OCI-LY7 (cell line): ENCODE results near the gene SIAH1. TPM values are rescaled to one million over a fixed set of nuclear protein-coding genes. Genes with fewer than 3 reads are reported as not detected.
"Not testable (repeated sequence)": the region's sequence is repeated elsewhere in the genome, so short reads cannot be mapped to it uniquely, and the experiment has no call there.

Source experiments
- BruUV-seq: library from RNA; stranded (reverse); fragments of 400-500 nt; replicated peaks from 2 replicates; lab custom pipeline; 2021; lab: Mats Ljungman, UMichigan
- CTCF ChIA-PET: fragments of 300-600 bp; sonication (Branson Sonifier 250); formaldehyde crosslinking; loops from one replicate; lab custom pipeline; 2022; ENCODE audit warnings: antibody characterized with exemption; ENCODE audit not compliant: unreplicated experiment; lab: Charles Lee
- POLR2A ChIA-PET: fragments of 300-600 bp; sonication (Branson Sonifier 250); formaldehyde crosslinking; loops from one replicate; lab custom pipeline; 2022; ENCODE audit warnings: antibody characterized with exemption; lab: Charles Lee
- DNase-seq: peaks from one replicate; pipeline ENCODE4 v3.0.0-alpha.2; 2015; ENCODE audit warnings: low spot score
- H2AFZ ChIP-seq: fragments of 200-600 bp; sonication (generic), shearing (Covaris generic); 2 replicates; pipeline ENCODE4 v1.6.1; 2014; ENCODE audit warnings: mild to moderate bottlenecking, antibody characterized with exemption, low read length, moderate library complexity
- H3K27ac ChIP-seq: fragments of 200-600 bp; sonication (generic); 2 replicates; pipeline ENCODE4 v1.5.1; 2014; ENCODE audit warnings: mixed run types, low read depth, mild to moderate bottlenecking, moderate library complexity, low read length, inconsistent platforms; ENCODE audit not compliant: poor library complexity, severe bottlenecking
- H3K36me3 ChIP-seq: fragments of 200-600 bp; sonication (generic); 2 replicates; pipeline ENCODE4 v1.6.1; 2014; ENCODE audit warnings: mild to moderate bottlenecking, antibody characterized with exemption, low read length, moderate library complexity, mixed read lengths; ENCODE audit not compliant: insufficient read depth
- H3K4me1 ChIP-seq: fragments of 200-600 bp; sonication (generic); 2 replicates; pipeline ENCODE4 v1.5.1; 2014; ENCODE audit warnings: mild to moderate bottlenecking, low read length; ENCODE audit not compliant: insufficient read depth, poor library complexity, severe bottlenecking
- H3K4me2 ChIP-seq: fragments of 200-600 bp; sonication (generic); 2 replicates; pipeline ENCODE4 v1.6.1; 2014; ENCODE audit warnings: mild to moderate bottlenecking, low read length
- H3K4me3 ChIP-seq: fragments of 200-600 bp; sonication (generic); 2 replicates; pipeline ENCODE4 v1.5.1; 2014; ENCODE audit warnings: mild to moderate bottlenecking, low read depth, low read length; ENCODE audit not compliant: poor library complexity, severe bottlenecking
- H3K79me2 ChIP-seq: fragments of 200-600 bp; sonication (generic); 2 replicates; pipeline ENCODE4 v1.6.1; 2016; ENCODE audit warnings: low read depth, mild to moderate bottlenecking, low read length, moderate library complexity, mixed read lengths; ENCODE audit not compliant: insufficient read depth
- H3K9me2 ChIP-seq: fragments of 200-600 bp; sonication (generic); 2 replicates; pipeline ENCODE4 v1.6.1; 2016; ENCODE audit warnings: mild to moderate bottlenecking, low read length, mixed read lengths; ENCODE audit not compliant: insufficient read depth
- H3K9me3 ChIP-seq: fragments of 200-600 bp; sonication (generic); 2 replicates; pipeline ENCODE4 v1.6.1; 2014; ENCODE audit warnings: mild to moderate bottlenecking, mixed run types, low read length, mixed read lengths
- H4K20me1 ChIP-seq: fragments of 200-600 bp; sonication (generic); 2 replicates; pipeline ENCODE4 v1.6.1; 2014; ENCODE audit warnings: mild to moderate bottlenecking, antibody characterized with exemption, low read length, moderate library complexity, mixed read lengths; ENCODE audit not compliant: insufficient read depth
- CTCF ChIP-seq: fragments of 200-600 bp; sonication (generic); conservative IDR thresholded peaks from 2 replicates; pipeline ENCODE4 v1.5.1; 2014; ENCODE audit warnings: mild to moderate bottlenecking, antibody characterized with exemption, low read length, moderate library complexity, mixed read lengths
- EZH2phosphoT487 ChIP-seq: fragments of 200-600 bp; sonication (generic); IDR thresholded peaks from 2 replicates; pipeline ENCODE4 v1.6.1; 2018; ENCODE audit warnings: low read depth, borderline replicate concordance, mild to moderate bottlenecking, mixed run types, antibody characterized with exemption, low read length, moderate library complexity, mixed read lengths
- intact Hi-C: fragments of 100-400 bp; cut with micrococcal nuclease; formaldehyde crosslinking; loops from one replicate; pipeline ENCODE4 v1.10.0; 2022; ENCODE audit not compliant: unreplicated experiment
- total RNA-seq, 2 experiments: library from RNA; depleted of rRNA in 1 of 2; stranded (reverse); fragments of >200 nt in 1 of 2; shearing (Covaris generic) in 1 of 2; gene quantifications; 2 replicates each; pipeline ENCODE4 v1.2.3, GENCODE V29; 2014 to 2022

Gene SIAH1
- total RNA-seq, 2 experiments from 2014 or later = 18.9 to 22.8 TPM

- CTCF ChIA-PET = interaction anchor here (1.2 kb wide), 1 partner anchor 13 kb away, joined by 3 read pairs; no protein-coding TSS in a partner anchor
Observed at GRCh38 chr16:48421741-48422140, 36.5 kb upstream of the SIAH1 start.

GRCh38 chr16:48420437-48420836 lies 35.2 kb upstream of the SIAH1 start:
- H3K4me2 ChIP-seq = no peak overlapping the region
- no peak overlapping the region for H3K27ac ChIP-seq
- no peaks in the 10 kb centered on the region for H3K9me3 ChIP-seq
- CTCF ChIA-PET = no interaction called here
- H2AFZ ChIP-seq = no peak overlapping the region
- no peak for TF ChIP-seq CTCF
- no peak for TF ChIP-seq EZH2phosphoT487
- no peaks in the 10 kb centered on the region for H3K79me2 ChIP-seq
- intact Hi-C loops = no loop called here
- H3K36me3 ChIP-seq = no peaks in the 10 kb centered on the region
- no TSS peak for BruUV-seq
- no peaks in the 10 kb centered on the region for H4K20me1 ChIP-seq
- POLR2A ChIA-PET = interaction anchor here (0.6 to 1.0 kb wide), 4 partner anchors 11 to 153 kb away, joined by 3 to 6 read pairs (median 4); no protein-coding TSS in a partner anchor
- no peak overlapping the region for H3K4me3 ChIP-seq
- DNase-seq = no peak
- H3K4me1 ChIP-seq = peaks cover 2% of the 10 kb centered on the region
- no peaks in the 10 kb centered on the region for H3K9me2 ChIP-seq

More at GRCh38 chr16:48421741-48422140, 36.5 kb upstream of the SIAH1 start:
- no peak overlapping the region for H3K4me2 ChIP-seq
- peaks cover 15% of the 10 kb centered on the region for H3K4me1 ChIP-seq
- intact Hi-C loops = no loop called here
- DNase-seq = no peak
- H2AFZ ChIP-seq = no peak overlapping the region
- no peak overlapping the region for H3K27ac ChIP-seq
- H3K9me3 ChIP-seq = no peaks in the 10 kb centered on the region
- no peak for TF ChIP-seq CTCF
- TF ChIP-seq EZH2phosphoT487 = no peak
- no peak overlapping the region for H3K4me3 ChIP-seq
- POLR2A ChIA-PET = interaction anchor here (0.6 to 1.0 kb wide), 4 partner anchors 9 to 1193 kb away, joined by 3 to 5 read pairs (median 4); no protein-coding TSS in a partner anchor
- no TSS peak for BruUV-seq
- H4K20me1 ChIP-seq = no peaks in the 10 kb centered on the region
- H3K9me2 ChIP-seq = no peaks in the 10 kb centered on the region
- H3K79me2 ChIP-seq = no peaks in the 10 kb centered on the region
- no peaks in the 10 kb centered on the region for H3K36me3 ChIP-seq

GRCh38 chr16:48416617-48417016 lies 31.4 kb upstream of the SIAH1 start:
- H3K4me3 ChIP-seq, H3K27ac ChIP-seq, H3K36me3 ChIP-seq, CTCF ChIA-PET, H2AFZ ChIP-seq, H3K9me3 ChIP-seq, H3K4me1 ChIP-seq, intact Hi-C loops, POLR2A ChIA-PET, H4K20me1 ChIP-seq, H3K9me2 ChIP-seq, H3K79me2 ChIP-seq, DNase-seq, BruUV-seq, H3K4me2 ChIP-seq: not testable (repeated sequence)
